ENCODE results near the gene MAPK7.

- TF ChIP-seq POLR2AphosphoS5 (IDR thresholded peaks at IDR 0.05; ENCODE audit: borderline replicate concordance, low read depth, low read length) (no peak), EZH2 (IDR thresholded peaks at IDR 0.05) (no peak), FOXP2 (optimal IDR thresholded peaks at IDR 0.05; ENCODE audit: control extremely low read depth, extremely low read length, insufficient read depth) (no peak)
Measured at GRCh38 chr17:19357761-19358160, 20.5 kb upstream of the MAPK7 start.
